GM12878 (cell line): ENCODE results near the gene RGN. TPM values are rescaled to one million over a fixed set of nuclear protein-coding genes. Genes with fewer than 3 reads are reported as not detected.
"Not testable (repeated sequence)": the region's sequence is repeated elsewhere in the genome, so short reads cannot be mapped to it uniquely, and the experiment has no call there.

Experiments
- ATAC-seq: fragments of 200-7000 bp; cut with Tn5 transposase; 3 replicates; pipeline ENCODE4 v1.9.1; 2020; ENCODE audit warnings: mild to moderate bottlenecking, moderate library complexity
- BruUV-seq: library from RNA; stranded (reverse); fragments of 400-500 nt; replicated peaks from 2 replicates; lab custom pipeline; 2021; lab: Mats Ljungman, UMichigan
- CTCF ChIA-PET: fragments of 300-600 bp; sonication (Branson Sonifier 250); formaldehyde crosslinking; extraction: SDS; loops from one replicate; lab custom pipeline; 2021; ENCODE audit warnings: inconsistent platforms; lab: Yijun Ruan, JAX
- POLR2A ChIA-PET: fragments of 350-600 bp; formaldehyde crosslinking; extraction: SDS; loops from one replicate; lab custom pipeline; 2021; ENCODE audit warnings: inconsistent platforms; lab: Charles Lee
- RAD21 ChIA-PET: fragments of 300-600 bp; sonication (Branson Sonifier 250); formaldehyde crosslinking; loops from one replicate; lab custom pipeline; 2023; ENCODE audit warnings: antibody characterized with exemption; ENCODE audit not compliant: unreplicated experiment; lab: Charles Lee
- SMC1A ChIA-PET: fragments of 300-600 bp; sonication (Branson Sonifier 250); formaldehyde crosslinking; loops from one replicate; lab custom pipeline; 2023; ENCODE audit not compliant: unreplicated experiment, uncharacterized antibody; lab: Charles Lee
- DNase-seq: peaks from one replicate; pipeline ENCODE4 v3.0.0-alpha.2; 2011; ENCODE audit warnings: low read depth, low spot score
- FAIRE-seq: peaks from 3 replicates; lab custom pipeline; 2011; peaks lifted over from hg19 to GRCh38; lab: Jason Lieb, UNC
- H2AFZ ChIP-seq: 2 replicates; pipeline ENCODE4 v1.6.0; 2011; ENCODE audit warnings: low read depth, low read length, control low read depth; ENCODE audit not compliant: control insufficient read depth
- H3K27ac ChIP-seq: 2 replicates; pipeline ENCODE4 v1.5.1; 2011; ENCODE audit warnings: control low read depth; ENCODE audit not compliant: control insufficient read depth, insufficient read depth
- H3K27me3 ChIP-seq, 2 experiments: replicated peaks in 1 of 2; 2 replicates each; pipeline versions ENCODE4 v1.6.0 to v1.6.1; 2011; ENCODE audit warnings: low read length in 1 of 2; ENCODE audit not compliant: control insufficient read depth in 2 of 2, insufficient read depth in 2 of 2
- H3K36me3 ChIP-seq, 2 experiments: 2 replicates each; pipeline ENCODE4 v1.5.1; 2011; ENCODE audit warnings: low read length in 1 of 2; ENCODE audit not compliant: control insufficient read depth in 2 of 2, insufficient read depth in 2 of 2
- H3K4me1 ChIP-seq: 2 replicates; pipeline ENCODE4 v1.6.1; 2011; ENCODE audit warnings: mild to moderate bottlenecking, low read length, moderate library complexity, mixed read lengths; ENCODE audit not compliant: control insufficient read depth, insufficient read depth
- H3K4me2 ChIP-seq: 2 replicates; pipeline ENCODE4 v1.6.0; 2011; ENCODE audit warnings: control low read depth; ENCODE audit not compliant: control insufficient read depth, insufficient read depth
- H3K4me3 ChIP-seq: fragments of 200-600 bp; sonication (generic); 2 replicates; pipeline ENCODE4 v1.5.1; 2016
- H3K79me2 ChIP-seq: 2 replicates; pipeline ENCODE4 v1.6.0; 2011; ENCODE audit warnings: low read length; ENCODE audit not compliant: control insufficient read depth, insufficient read depth
- H3K9ac ChIP-seq: 2 replicates; pipeline ENCODE4 v1.8.0; 2011; ENCODE audit warnings: low read length, control low read depth, mixed read lengths; ENCODE audit not compliant: control insufficient read depth, insufficient read depth
- H3K9me3 ChIP-seq: replicated peaks from 3 replicates; pipeline ENCODE4 v1.5.1; 2011; ENCODE audit warnings: mild to moderate bottlenecking, low read length; ENCODE audit not compliant: control insufficient read depth, insufficient read depth
- H4K20me1 ChIP-seq: 2 replicates; pipeline ENCODE4 v1.6.0; 2011; ENCODE audit not compliant: control insufficient read depth, insufficient read depth
- CBFB ChIP-seq: IDR thresholded peaks from 2 replicates; pipeline ENCODE4 v1.6.1; 2016; ENCODE audit warnings: antibody characterized with exemption, low read depth
- CREM ChIP-seq: IDR thresholded peaks from 2 replicates; pipeline ENCODE4 v1.6.1; 2014; ENCODE audit warnings: antibody characterized with exemption, low read depth
- EP300 ChIP-seq, 2 experiments: fragments of 150-350 bp in 1 of 2; IDR thresholded peaks; 2 replicates each; pipeline ENCODE4 v1.6.1; 2011 to 2012; ENCODE audit warnings: low read depth in 2 of 2, low read length in 2 of 2, borderline replicate concordance in 1 of 2, improper control_type of control experiment in 1 of 2, inconsistent platforms in 1 of 2; ENCODE audit not compliant: control insufficient read depth in 1 of 2
- FOXK2 ChIP-seq: fragments of 450-650 bp; IDR thresholded peaks from 2 replicates; pipeline ENCODE4 v1.6.1; 2017; ENCODE audit warnings: mild to moderate bottlenecking, moderate library complexity
- NFYA ChIP-seq: IDR thresholded peaks from 2 replicates; pipeline ENCODE4 v1.6.1; 2011; ENCODE audit warnings: low read depth, mild to moderate bottlenecking, low read length, improper control_type of control experiment, borderline replicate concordance
- RAD21 ChIP-seq: IDR thresholded peaks from 2 replicates; pipeline ENCODE4 v1.6.1; 2011; ENCODE audit warnings: mild to moderate bottlenecking, low read depth, low read length, moderate library complexity; ENCODE audit not compliant: insufficient read depth
- SRF ChIP-seq, 2 experiments: IDR thresholded peaks; 2 replicates each; pipeline ENCODE4 v1.6.1; 2011; ENCODE audit warnings: low read depth in 2 of 2, low read length in 2 of 2, mild to moderate bottlenecking in 1 of 2, moderate library complexity in 1 of 2
- TBL1XR1 ChIP-seq: IDR thresholded peaks from 2 replicates; pipeline ENCODE4 v1.6.1; 2012; ENCODE audit warnings: low read depth, low read length, improper control_type of control experiment
- WGBS: methylation state at CpG from one replicate; pipeline ENCODE4 v1.1.6; 2016; ENCODE audit warnings: low lambda C conversion rate; ENCODE audit not compliant: insufficient replicate concordance, insufficient coverage; ENCODE audit errors: missing lambda C conversion rate; 5-methylcytosine and 5-hydroxymethylcytosine counted together
- in situ Hi-C: fragments of 300-500 bp; cut with MboI; formaldehyde crosslinking; loops from 9 replicates; pipeline ENCODE4 v1.14.3; 2018; ENCODE audit warnings: mixed read lengths
- intact Hi-C: fragments of 100-400 bp; cut with micrococcal nuclease; formaldehyde crosslinking; loops from one replicate; pipeline ENCODE4 v1.14.2; 2022; ENCODE audit not compliant: unreplicated experiment
- polyA plus RNA-seq, 11 experiments: library from polyadenylated mRNA; depleted of rRNA in 4 of 11; unstranded in 6 of 11; stranded (reverse) in 5 of 11; fragments of >200 nt; fragmentation: Nextera tagmentation in 4 of 11; fragmentation: Illumina TruSeq in 1 of 11; extraction: Ambion mirVana in 4 of 11; extraction: Trizol in 1 of 11; gene quantifications; 1 replicate in 1 of 11; 2 replicates in 10 of 11; pipeline versions ENCODE4 v1.2.1 to v1.2.3, GENCODE V29; 2011 to 2016; ENCODE audit warnings: inconsistent platforms in 2 of 11, missing spikeins in 2 of 11, low read depth in 1 of 11
- total RNA-seq, 4 experiments: library from RNA; depleted of rRNA in 3 of 4; stranded (reverse); fragments of >200 nt in 3 of 4; fragmentation: Illumina TruSeq in 1 of 4; extraction: Trizol in 1 of 4; gene quantifications; 2 replicates each; pipeline versions ENCODE4 v1.2.1 to v1.2.3, GENCODE V29; 2013 to 2021
- TF ChIP-seq, protein P1 (sequence below): IDR thresholded peaks from 2 replicates; pipeline ENCODE4 v1.6.1; 2012; ENCODE audit warnings: low read depth, low read length, improper control_type of control experiment
- TF ChIP-seq, protein P2 (sequence below): fragments of 450-650 bp; IDR thresholded peaks from 2 replicates; pipeline ENCODE4 v1.6.1; 2017; ENCODE audit warnings: borderline replicate concordance

The RGN gene
- total and polyA plus RNA-seq, 10 of the 15 experiments (the other 5 are each of a cell fraction or from before 2014, with no cell fraction given), result 0.15 TPM; not detected in 9

DNA sequence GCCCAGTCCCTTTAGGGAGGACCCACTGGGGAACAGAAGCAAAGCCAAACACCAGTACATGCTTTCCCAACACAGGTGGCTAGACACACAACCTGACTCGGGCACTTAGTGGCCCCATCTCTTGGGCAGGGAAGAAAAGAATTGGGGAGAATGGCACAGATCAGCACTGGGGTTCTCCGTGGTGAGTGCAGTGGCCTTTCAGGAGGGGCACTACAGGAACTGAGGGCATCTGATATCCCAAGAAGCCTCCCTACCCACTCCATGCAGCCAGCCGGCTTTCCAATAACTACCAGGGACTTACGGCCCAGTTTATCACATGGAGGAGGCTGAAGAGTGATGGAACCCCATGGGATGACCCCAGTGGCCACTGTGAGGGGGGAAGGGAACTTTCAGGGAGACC, 23.0 kb downstream of the RGN start:
- Histone ChIP-seq H3K9me3 (no peaks in the 10 kb centered on the region; the same call in 2 of the 3 replicates), H3K4me2 (no peak overlapping the region), H3K27me3 (peaks cover 0 to 2% of the 10 kb centered on the region in 2 experiments; a peak in 1 of 4 replicates), H3K4me1 (no peaks in the 10 kb centered on the region), H3K4me3 (no peak overlapping the region), H3K9ac (no peak overlapping the region), H4K20me1 (no peaks in the 10 kb centered on the region), H3K36me3 (no peaks in the 10 kb centered on the region), H2AFZ (no peak overlapping the region), H3K27ac (no peak overlapping the region), H3K79me2 (no peaks in the 10 kb centered on the region)
- ChIA-PET SMC1A (no interaction called here), CTCF (no interaction called here), RAD21 (no interaction called here), POLR2A (no interaction called here)
- BruUV-seq, result no TSS peak
- 36% methylated on average over 4 of the region's 4 CpGs for WGBS
- in situ Hi-C loops (no loop called here), intact Hi-C loops (no loop called here)
- no peak for ATAC-seq
- no peak for DNase-seq
- no peak for FAIRE-seq
- TF ChIP-seq EP300 (IDR thresholded peaks at IDR 0.05; ENCODE audit: borderline replicate concordance in 1 of 2, control insufficient read depth in 1 of 2, low read depth in 2 of 2, low read length in 2 of 2), result no peak
- TF ChIP-seq, protein P1, sequence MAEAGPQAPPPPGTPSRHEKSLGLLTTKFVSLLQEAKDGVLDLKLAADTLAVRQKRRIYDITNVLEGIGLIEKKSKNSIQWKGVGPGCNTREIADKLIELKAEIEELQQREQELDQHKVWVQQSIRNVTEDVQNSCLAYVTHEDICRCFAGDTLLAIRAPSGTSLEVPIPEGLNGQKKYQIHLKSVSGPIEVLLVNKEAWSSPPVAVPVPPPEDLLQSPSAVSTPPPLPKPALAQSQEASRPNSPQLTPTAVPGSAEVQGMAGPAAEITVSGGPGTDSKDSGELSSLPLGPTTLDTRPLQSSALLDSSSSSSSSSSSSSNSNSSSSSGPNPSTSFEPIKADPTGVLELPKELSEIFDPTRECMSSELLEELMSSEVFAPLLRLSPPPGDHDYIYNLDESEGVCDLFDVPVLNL, result no peak
- TF ChIP-seq CREM, result no peak
- TF ChIP-seq NFYA, result no peak
- TF ChIP-seq RAD21, result no peak
- TF ChIP-seq TBL1XR1, result no peak
- TF ChIP-seq CBFB, result no peak
- TF ChIP-seq SRF (IDR thresholded peaks at IDR 0.05; ENCODE audit: low read depth in 2 of 2, low read length in 2 of 2), result no peak
- no peak for TF ChIP-seq FOXK2
- TF ChIP-seq, protein P2, sequence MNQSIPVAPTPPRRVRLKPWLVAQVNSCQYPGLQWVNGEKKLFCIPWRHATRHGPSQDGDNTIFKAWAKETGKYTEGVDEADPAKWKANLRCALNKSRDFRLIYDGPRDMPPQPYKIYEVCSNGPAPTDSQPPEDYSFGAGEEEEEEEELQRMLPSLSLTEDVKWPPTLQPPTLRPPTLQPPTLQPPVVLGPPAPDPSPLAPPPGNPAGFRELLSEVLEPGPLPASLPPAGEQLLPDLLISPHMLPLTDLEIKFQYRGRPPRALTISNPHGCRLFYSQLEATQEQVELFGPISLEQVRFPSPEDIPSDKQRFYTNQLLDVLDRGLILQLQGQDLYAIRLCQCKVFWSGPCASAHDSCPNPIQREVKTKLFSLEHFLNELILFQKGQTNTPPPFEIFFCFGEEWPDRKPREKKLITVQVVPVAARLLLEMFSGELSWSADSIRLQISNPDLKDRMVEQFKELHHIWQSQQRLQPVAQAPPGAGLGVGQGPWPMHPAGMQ, result no peak

DNA sequence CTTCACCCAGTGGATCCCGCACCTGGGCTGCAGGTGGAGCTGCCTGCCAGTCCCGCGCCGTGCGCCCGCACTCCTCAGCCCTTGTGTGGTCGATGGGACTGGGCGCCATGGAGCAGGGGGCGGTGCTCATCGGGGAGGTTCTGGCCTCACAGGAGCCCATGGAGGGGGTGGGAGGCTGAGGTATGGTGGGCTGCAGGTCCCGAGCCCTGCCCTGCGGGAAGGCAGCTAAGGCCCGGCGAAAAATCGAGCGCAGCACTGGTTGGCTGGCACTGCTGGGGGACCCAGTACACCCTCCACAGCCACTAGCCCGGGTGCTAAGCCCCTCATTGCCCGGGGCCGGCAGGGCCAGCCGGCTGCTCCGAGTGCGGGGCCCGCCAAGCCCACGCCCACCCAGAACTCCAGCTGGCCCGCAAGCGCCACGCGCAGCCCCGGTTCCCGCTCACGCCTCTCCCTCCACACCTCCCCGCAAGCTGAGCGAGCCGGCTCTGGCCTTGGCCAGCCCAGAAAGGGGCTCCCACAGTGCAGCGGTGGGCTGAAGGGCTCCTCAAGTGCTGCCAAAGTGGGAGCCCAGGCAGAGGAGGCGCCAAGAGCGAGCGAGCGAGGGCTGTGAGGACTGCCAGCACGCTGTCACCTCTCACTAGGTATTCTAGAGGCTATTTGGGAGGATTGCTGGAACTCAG, 32.8 kb downstream of the RGN start:
- BruUV-seq, CTCF ChIA-PET: not testable (repeated sequence)
- 83% methylated on average over 23 of the region's 40 CpGs for WGBS

More for the DNA sequence above, 32.8 kb downstream of the RGN start:
- SMC1A ChIA-PET, H3K4me2 ChIP-seq, FAIRE-seq, H3K4me3 ChIP-seq, H3K79me2 ChIP-seq, H4K20me1 ChIP-seq, DNase-seq, H3K27me3 ChIP-seq, H3K36me3 ChIP-seq, H3K9ac ChIP-seq, H2AFZ ChIP-seq, POLR2A ChIA-PET, H3K4me1 ChIP-seq, H3K27ac ChIP-seq, H3K9me3 ChIP-seq, ATAC-seq, intact Hi-C loops, in situ Hi-C loops, RAD21 ChIA-PET: not testable (repeated sequence)
